GM23338 (cell line): ENCODE results near the gene TYW1.
"Not testable (repeated sequence)": the region's sequence is repeated elsewhere in the genome, so short reads cannot be mapped to it uniquely, and the experiment has no call there.

ENCODE experiments used
- CREB1 ChIP-seq: fragments of 250-450 bp; sonication (Bioruptor Pico); IDR thresholded peaks from 2 replicates; pipeline ENCODE4 v1.5.0; 2020; ENCODE audit warnings: low read depth, mild to moderate bottlenecking, moderate library complexity
- EZH2 ChIP-seq: fragments of 200-600 bp; sonication (generic); IDR thresholded peaks from one replicate; pipeline ENCODE4 v1.8.0; 2017; ENCODE audit warnings: antibody characterized with exemption, mild to moderate bottlenecking, low read depth; ENCODE audit not compliant: unreplicated experiment
- EZH2phosphoT487 ChIP-seq: fragments of 200-600 bp; sonication (generic); IDR thresholded peaks from one replicate; pipeline ENCODE4 v1.8.1; 2018; ENCODE audit warnings: antibody characterized with exemption; ENCODE audit not compliant: unreplicated experiment
- JUNB ChIP-seq: IDR thresholded peaks from one replicate; pipeline ENCODE4 v1.6.1; 2016; ENCODE audit warnings: antibody characterized with exemption; ENCODE audit not compliant: unreplicated experiment
- POLR2AphosphoS5 ChIP-seq: IDR thresholded peaks from 2 replicates; pipeline ENCODE4 v1.6.1; 2016; ENCODE audit warnings: antibody characterized with exemption, low read depth
- STAT1 ChIP-seq: IDR thresholded peaks from one replicate; pipeline ENCODE4 v1.6.1; 2016; ENCODE audit warnings: antibody characterized with exemption; ENCODE audit not compliant: unreplicated experiment
- TF ChIP-seq, protein P1 (sequence below), 2 experiments: fragments of 200-600 bp in 1 of 2; sonication (generic) in 1 of 2; conservative IDR thresholded peaks; 2 replicates each; pipeline versions ENCODE4 v1.5.1 to v1.6.1; 2016 to 2017; ENCODE audit warnings: antibody characterized with exemption in 2 of 2, low read depth in 2 of 2, mild to moderate bottlenecking in 2 of 2, moderate library complexity in 1 of 2
- TF ChIP-seq, protein P2 (sequence below): IDR thresholded peaks from one replicate; pipeline ENCODE4 v1.6.1; 2018; ENCODE audit warnings: antibody characterized with exemption; ENCODE audit not compliant: unreplicated experiment

DNA sequence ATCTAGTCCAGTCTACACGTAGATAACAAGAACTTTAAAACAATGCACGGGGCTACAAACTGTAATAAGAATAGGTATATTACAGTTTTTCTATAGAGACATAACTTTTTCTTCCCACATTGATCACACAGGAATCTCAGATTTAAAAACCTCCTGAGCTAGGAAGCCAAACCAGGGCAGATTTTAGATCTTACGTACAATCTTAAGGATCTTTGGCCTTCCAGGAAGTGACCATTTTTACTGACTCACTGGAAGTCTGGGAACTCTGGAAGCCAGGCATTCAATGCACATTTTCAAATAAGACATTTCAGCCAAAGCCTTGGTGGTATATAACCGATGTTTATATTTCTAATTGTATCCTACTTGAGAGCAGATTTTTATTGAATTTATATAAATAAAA lies 64.7 kb downstream of the TYW1 start:
- TF ChIP-seq, protein P1, sequence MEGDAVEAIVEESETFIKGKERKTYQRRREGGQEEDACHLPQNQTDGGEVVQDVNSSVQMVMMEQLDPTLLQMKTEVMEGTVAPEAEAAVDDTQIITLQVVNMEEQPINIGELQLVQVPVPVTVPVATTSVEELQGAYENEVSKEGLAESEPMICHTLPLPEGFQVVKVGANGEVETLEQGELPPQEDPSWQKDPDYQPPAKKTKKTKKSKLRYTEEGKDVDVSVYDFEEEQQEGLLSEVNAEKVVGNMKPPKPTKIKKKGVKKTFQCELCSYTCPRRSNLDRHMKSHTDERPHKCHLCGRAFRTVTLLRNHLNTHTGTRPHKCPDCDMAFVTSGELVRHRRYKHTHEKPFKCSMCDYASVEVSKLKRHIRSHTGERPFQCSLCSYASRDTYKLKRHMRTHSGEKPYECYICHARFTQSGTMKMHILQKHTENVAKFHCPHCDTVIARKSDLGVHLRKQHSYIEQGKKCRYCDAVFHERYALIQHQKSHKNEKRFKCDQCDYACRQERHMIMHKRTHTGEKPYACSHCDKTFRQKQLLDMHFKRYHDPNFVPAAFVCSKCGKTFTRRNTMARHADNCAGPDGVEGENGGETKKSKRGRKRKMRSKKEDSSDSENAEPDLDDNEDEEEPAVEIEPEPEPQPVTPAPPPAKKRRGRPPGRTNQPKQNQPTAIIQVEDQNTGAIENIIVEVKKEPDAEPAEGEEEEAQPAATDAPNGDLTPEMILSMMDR (conservative IDR thresholded peaks at IDR 0.05; ENCODE audit: low read depth in 2 of 2) = not testable (repeated sequence)
- not testable (repeated sequence) for TF ChIP-seq EZH2; POLR2AphosphoS5; CREB1 (CRISPR knock-in tag); JUNB; EZH2phosphoT487; STAT1
- TF ChIP-seq, protein P2, sequence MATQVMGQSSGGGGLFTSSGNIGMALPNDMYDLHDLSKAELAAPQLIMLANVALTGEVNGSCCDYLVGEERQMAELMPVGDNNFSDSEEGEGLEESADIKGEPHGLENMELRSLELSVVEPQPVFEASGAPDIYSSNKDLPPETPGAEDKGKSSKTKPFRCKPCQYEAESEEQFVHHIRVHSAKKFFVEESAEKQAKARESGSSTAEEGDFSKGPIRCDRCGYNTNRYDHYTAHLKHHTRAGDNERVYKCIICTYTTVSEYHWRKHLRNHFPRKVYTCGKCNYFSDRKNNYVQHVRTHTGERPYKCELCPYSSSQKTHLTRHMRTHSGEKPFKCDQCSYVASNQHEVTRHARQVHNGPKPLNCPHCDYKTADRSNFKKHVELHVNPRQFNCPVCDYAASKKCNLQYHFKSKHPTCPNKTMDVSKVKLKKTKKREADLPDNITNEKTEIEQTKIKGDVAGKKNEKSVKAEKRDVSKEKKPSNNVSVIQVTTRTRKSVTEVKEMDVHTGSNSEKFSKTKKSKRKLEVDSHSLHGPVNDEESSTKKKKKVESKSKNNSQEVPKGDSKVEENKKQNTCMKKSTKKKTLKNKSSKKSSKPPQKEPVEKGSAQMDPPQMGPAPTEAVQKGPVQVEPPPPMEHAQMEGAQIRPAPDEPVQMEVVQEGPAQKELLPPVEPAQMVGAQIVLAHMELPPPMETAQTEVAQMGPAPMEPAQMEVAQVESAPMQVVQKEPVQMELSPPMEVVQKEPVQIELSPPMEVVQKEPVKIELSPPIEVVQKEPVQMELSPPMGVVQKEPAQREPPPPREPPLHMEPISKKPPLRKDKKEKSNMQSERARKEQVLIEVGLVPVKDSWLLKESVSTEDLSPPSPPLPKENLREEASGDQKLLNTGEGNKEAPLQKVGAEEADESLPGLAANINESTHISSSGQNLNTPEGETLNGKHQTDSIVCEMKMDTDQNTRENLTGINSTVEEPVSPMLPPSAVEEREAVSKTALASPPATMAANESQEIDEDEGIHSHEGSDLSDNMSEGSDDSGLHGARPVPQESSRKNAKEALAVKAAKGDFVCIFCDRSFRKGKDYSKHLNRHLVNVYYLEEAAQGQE = not testable (repeated sequence)
